Spleen (tissue), 11 donors: Measurements from ENCODE around the gene DENND10. TPM values are rescaled to one million over a fixed set of nuclear protein-coding genes. Genes with fewer than 3 reads are reported as not detected.

Experiments
- DNase-seq: peaks from one replicate; pipeline ENCODE4 v3.0.0-alpha.2; 2020
- H3K27ac ChIP-seq, 8 donors: fragments of 200-600 bp; sonication (generic) in 7 of 8; 1 replicate in 4 of 8; 2 replicates in 4 of 8; pipeline versions ENCODE4 v1.5.0 to v1.8.0; 2016 to 2021; ENCODE audit warnings: inconsistent platforms in 4 of 8, mild to moderate bottlenecking in 4 of 8, moderate library complexity in 1 of 8
- H3K27me3 ChIP-seq, 7 donors: fragments of 200-600 bp; sonication (generic) in 6 of 7; replicated peaks in 1 of 7; 1 replicate in 4 of 7; 2 replicates in 3 of 7; pipeline versions ENCODE4 v1.5.0 to v1.8.0; 2016 to 2021; ENCODE audit warnings: inconsistent platforms in 3 of 7, mild to moderate bottlenecking in 1 of 7
- H3K36me3 ChIP-seq, 6 donors: fragments of 200-600 bp; sonication (generic) in 5 of 6; 1 replicate in 4 of 6; 2 replicates in 2 of 6; pipeline versions ENCODE4 v1.5.0 to v1.8.0; 2016 to 2021; ENCODE audit warnings: inconsistent platforms in 2 of 6
- H3K4me1 ChIP-seq, 6 donors: fragments of 200-600 bp; sonication (generic) in 5 of 6; 1 replicate in 3 of 6; 2 replicates in 3 of 6; pipeline versions ENCODE4 v1.5.0 to v1.8.0; 2016 to 2021; ENCODE audit warnings: inconsistent platforms in 3 of 6
- H3K4me3 ChIP-seq, 8 donors: fragments of 200-600 bp; sonication (generic) in 7 of 8; 1 replicate in 4 of 8; 2 replicates in 4 of 8; pipeline versions ENCODE4 v1.5.0 to v1.8.0; 2016 to 2021; ENCODE audit warnings: inconsistent platforms in 4 of 8, mild to moderate bottlenecking in 4 of 8, moderate library complexity in 2 of 8
- H3K9me3 ChIP-seq, 8 donors: fragments of 200-600 bp; sonication (generic) in 7 of 8; 1 replicate in 4 of 8; 2 replicates in 4 of 8; pipeline versions ENCODE4 v1.5.0 to v1.8.0; 2016 to 2021; ENCODE audit warnings: inconsistent platforms in 4 of 8
- CTCF ChIP-seq, 11 experiments: fragments of 200-600 bp in 7 of 11; fragments of 450-650 bp in 4 of 11; sonication (generic) in 4 of 11; IDR thresholded peaks in 8 of 11; conservative IDR thresholded peaks in 3 of 11; 1 replicate in 7 of 11; 2 replicates in 4 of 11; pipeline versions ENCODE4 v1.4.0 to v1.8.0; 2016 to 2021; ENCODE audit warnings: antibody characterized with exemption in 11 of 11, inconsistent platforms in 4 of 11, mild to moderate bottlenecking in 1 of 11
- POLR2A ChIP-seq, 3 donors: fragments of 450-650 bp; IDR thresholded peaks; one replicate each; pipeline ENCODE4 v1.5.1; 2017; ENCODE audit warnings: antibody characterized with exemption in 3 of 3, mild to moderate bottlenecking in 1 of 3
- POLR2AphosphoS5 ChIP-seq, 3 donors: sonication (generic); formaldehyde crosslinking; IDR thresholded peaks; one replicate each; pipeline ENCODE4 v1.5.1; 2017; ENCODE audit warnings: antibody characterized with exemption in 3 of 3
- WGBS, 5 donors: extraction: QIAGEN DNeasy Blood & Tissue Kit in 3 of 5; methylation state at CpG; one replicate each; pipeline versions ENCODE4 v1.1.5 to v1.1.7; 2013 to 2018; 5-methylcytosine and 5-hydroxymethylcytosine counted together
- intact Hi-C: fragments of 100-400 bp; cut with DNase I; formaldehyde crosslinking; loops from one replicate; pipeline ENCODE4 v1.15.0; 2023; ENCODE audit warnings: low total_unique reads
- polyA plus RNA-seq, 3 donors: library from polyadenylated mRNA; stranded (reverse); fragments of 200-250 nt; gene quantifications; one replicate each; pipeline ENCODE4 v1.2.1, GENCODE V29; 2013
- small RNA-seq, 4 donors: library from RNA; depleted of rRNA; stranded (forward); fragments of <200 nt; gene quantifications; one replicate each; pipeline ENCODE3, GENCODE V24; 2016
- total RNA-seq, 7 donors: library from RNA; depleted of rRNA in 3 of 7; stranded (reverse); fragments of >200 nt in 3 of 7; fragmentation: NEBNext Ultra II Directional in 4 of 7; extraction: Animal tissue kit (Norgen Biotek cat#: 25700) in 4 of 7; gene quantifications; one replicate each; pipeline versions ENCODE4 v1.1.0 to v1.2.1, GENCODE V29; 2016 to 2021
- donor health status: healthy with polysubstance abuse.
- donor health status: DM: no; HTN: no; CAD: no; lungs with moderate emphysema.
- donor health status: DM: no; HTN: no; CAD: no.
- donor health status: Bipolar disorder and iron deficiency.
- donor health status: healthy.
- donor health status: DM: no; HTN: no; CAD: no.
- donor health status: DM: yes; HTN: yes; CAD: no.

Gene DENND10
- total and polyA plus RNA-seq, 10 donors: 11.3 to 57.0 (median 35.5) TPM

DNA sequence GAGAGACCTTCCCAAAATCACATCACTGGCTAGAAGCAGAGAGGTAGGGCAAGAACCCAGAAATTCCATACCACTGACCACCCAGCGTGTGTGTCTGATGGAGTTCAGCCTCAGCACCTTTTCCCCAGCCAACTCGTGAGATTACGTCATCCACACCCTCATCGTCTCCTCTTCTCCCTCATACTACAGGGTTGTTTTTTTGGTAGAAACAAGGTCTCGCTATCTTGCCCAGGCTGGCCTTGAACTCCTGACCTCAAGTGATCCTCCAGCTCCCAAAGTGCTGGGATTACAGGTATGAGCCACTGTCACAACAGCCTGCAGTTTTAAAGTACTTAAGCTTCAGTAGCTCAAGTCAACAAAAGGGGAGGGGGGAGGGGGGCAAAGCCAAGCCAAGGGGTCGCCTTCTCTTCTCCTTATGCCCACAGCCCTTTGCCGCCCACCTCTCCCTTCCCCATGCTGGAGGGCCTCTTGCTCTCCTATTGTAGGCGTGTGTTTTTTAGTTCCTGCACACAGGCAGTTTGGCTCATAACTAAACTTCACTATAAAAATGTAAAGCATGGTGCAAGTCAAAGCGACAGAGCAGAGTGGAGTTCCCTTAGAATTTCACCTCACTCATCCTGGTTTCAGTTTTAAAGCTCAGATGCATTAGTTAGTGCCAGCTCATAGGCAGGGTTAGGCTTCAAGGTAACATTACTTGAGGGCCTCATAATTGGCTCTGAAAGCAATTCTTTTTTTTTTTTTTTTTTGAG is 79.9 kb downstream of the DENND10 start:
- Histone ChIP-seq H3K4me3 (no peak overlapping the region), H3K4me1 (peaks cover 0 to 10% (median 5%) of the 10 kb centered on the region in 6 donors), H3K9me3 (no peaks in the 10 kb centered on the region), H3K36me3 (no peaks in the 10 kb centered on the region), H3K27ac (no peak overlapping the region), H3K27me3 (no peaks in the 10 kb centered on the region)
- 68 to 79% (median 74%) methylated on average over 9 of the region's 9 CpGs for WGBS, 5 donors
- TF ChIP-seq POLR2A (IDR thresholded peaks at IDR 0.05): no peak
- no peak for TF ChIP-seq POLR2AphosphoS5 (IDR thresholded peaks at IDR 0.05)
- no peak for TF ChIP-seq CTCF (IDR thresholded peaks at IDR 0.05 in 8 of 11, conservative IDR thresholded peaks at IDR 0.05 in 3 of 11)
- intact Hi-C loops: no loop called here
- no peak for DNase-seq

Small RNA genes within 50 kb of the gene (small RNA-seq; reads per million reads assigned to genes)
- gene AL355598.1 (0 to 0.07 (median 0.03) reads per million in 4 donors), gene RF00413 (0 reads per million in 4 donors), gene SNORA19 (0 to 0.06 (median 0) reads per million in 4 donors)

Other genes starting within 250 kb of the DENND10 start
- gene NANOS1, start 74.4 kb upstream of the DENND10 start, total RNA-seq: under 1 TPM; 0.26 to 0.68 (median 0.42) TPM
- gene NANOS1, start 74.4 kb upstream of the DENND10 start, polyA plus RNA-seq: under 1 TPM; 0.09 to 0.86 (median 0.38) TPM
- gene EIF3A, start 23.3 kb upstream of the DENND10 start, total RNA-seq: 10 to 100 TPM; 81.4 to 93.9 (median 90.7) TPM
- 10 to 100 TPM; 21.9 to 31.0 (median 22.8) TPM for gene EIF3A, start 23.3 kb upstream of the DENND10 start, polyA plus RNA-seq
- 10 to 100 TPM; 13.3 to 32.1 (median 21.3) TPM for gene SFXN4, start 61.6 kb downstream of the DENND10 start, total RNA-seq
- 10 to 100 TPM; 39.4 to 68.3 (median 58.2) TPM for gene SFXN4, start 61.6 kb downstream of the DENND10 start, polyA plus RNA-seq
- 100 to 1,000 TPM in 3 of 7 donors, 10 to 100 TPM in 4; 77.5 to 138 (median 98.7) TPM for gene PRDX3, start 74.7 kb downstream of the DENND10 start, total RNA-seq
- gene PRDX3, start 74.7 kb downstream of the DENND10 start, polyA plus RNA-seq: 100 to 1,000 TPM in 1 of 3 donors, 10 to 100 TPM in 2; 61.9 to 130 (median 94.2) TPM
- gene GRK5, start 103.5 kb downstream of the DENND10 start, total RNA-seq: 10 to 100 TPM; 47.2 to 85.2 (median 59.7) TPM
- gene GRK5, start 103.5 kb downstream of the DENND10 start, polyA plus RNA-seq: 10 to 100 TPM; 15.5 to 25.0 (median 18.4) TPM